BLaER1 (cell line): ENCODE results near the gene KLHL18.
A peak's percentile ranks its signal among the peaks of the same experiment; 100 is the strongest.
"Not testable (repeated sequence)": the region's sequence is repeated elsewhere in the genome, so short reads cannot be mapped to it uniquely, and the experiment has no call there.

Source experiments
- H3K27ac ChIP-seq: shearing (Covaris generic); formaldehyde crosslinking; 2 replicates; pipeline ENCODE4 v1.8.1; 2022
- H3K27me3 ChIP-seq: shearing (Covaris generic); formaldehyde crosslinking; 2 replicates; pipeline ENCODE4 v1.8.1; 2022
- H3K36me3 ChIP-seq: shearing (Covaris generic); formaldehyde crosslinking; 2 replicates; pipeline ENCODE4 v1.8.1; 2022
- H3K4me1 ChIP-seq: shearing (Covaris generic); formaldehyde crosslinking; 2 replicates; pipeline ENCODE4 v1.8.1; 2022
- H3K4me2 ChIP-seq: shearing (Covaris generic); formaldehyde crosslinking; 2 replicates; pipeline ENCODE4 v1.8.1; 2022
- H3K4me3 ChIP-seq: shearing (Covaris generic); formaldehyde crosslinking; 2 replicates; pipeline ENCODE4 v1.8.1; 2022
- H3K9ac ChIP-seq: shearing (Covaris generic); formaldehyde crosslinking; 2 replicates; pipeline ENCODE4 v1.8.1; 2022
- H3K9me3 ChIP-seq: shearing (Covaris generic); formaldehyde crosslinking; 2 replicates; pipeline ENCODE4 v1.8.1; 2022
- H4K20me1 ChIP-seq: shearing (Covaris generic); formaldehyde crosslinking; 2 replicates; pipeline ENCODE4 v1.8.1; 2022
- Cebpa-rat ChIP-seq: shearing (Covaris generic); IDR thresholded peaks from 2 replicates; pipeline ENCODE4 v1.8.1; 2022

The KLHL18 gene

GRCh38 chr3:47251689-47252088 lies 31.1 kb upstream of the KLHL18 start:
- no peak for TF ChIP-seq Cebpa-rat
- H3K9me3 ChIP-seq, result no peaks in the 10 kb centered on the region
- H3K27me3 ChIP-seq, result no peaks in the 10 kb centered on the region
- no peak overlapping the region for H3K4me2 ChIP-seq
- no peak overlapping the region for H3K27ac ChIP-seq
- no peaks in the 10 kb centered on the region for H3K4me1 ChIP-seq
- no peak overlapping the region for H3K4me3 ChIP-seq
- no peaks in the 10 kb centered on the region for H3K36me3 ChIP-seq
- no peak overlapping the region for H3K9ac ChIP-seq
- H4K20me1 ChIP-seq, result no peaks in the 10 kb centered on the region

GRCh38 chr3:47256331-47256730 lies 26.4 kb upstream of the KLHL18 start:
- not testable (repeated sequence) for H3K27ac ChIP-seq, H3K27me3 ChIP-seq, H3K4me3 ChIP-seq, H4K20me1 ChIP-seq, H3K36me3 ChIP-seq, H3K4me2 ChIP-seq, H3K9me3 ChIP-seq, H3K9ac ChIP-seq
- peaks cover 11% of the 10 kb centered on the region for H3K4me1 ChIP-seq

GRCh38 chr3:47259114-47259513 lies 23.6 kb upstream of the KLHL18 start:
- TF ChIP-seq Cebpa-rat, result no peak
- Histone ChIP-seq H3K4me2 (no peak overlapping the region), H3K9me3 (no peaks in the 10 kb centered on the region), H3K27me3 (no peaks in the 10 kb centered on the region), H4K20me1 (no peaks in the 10 kb centered on the region), H3K36me3 (no peaks in the 10 kb centered on the region), H3K4me3 (no peak overlapping the region), H3K27ac (no peak overlapping the region), H3K9ac (no peak overlapping the region), H3K4me1 (peaks cover 11% of the 10 kb centered on the region)

GRCh38 chr3:47260605-47261004 lies 22.1 kb upstream of the KLHL18 start:
- Histone ChIP-seq H3K27ac (no peak overlapping the region), H3K36me3 (no peaks in the 10 kb centered on the region), H3K9ac (no peak overlapping the region), H3K4me2 (no peak overlapping the region), H3K4me3 (no peak overlapping the region), H3K4me1 (peaks cover 18% of the 10 kb centered on the region), H4K20me1 (no peaks in the 10 kb centered on the region), H3K27me3 (no peaks in the 10 kb centered on the region), H3K9me3 (no peaks in the 10 kb centered on the region)
- TF ChIP-seq Cebpa-rat, result no peak

- Histone ChIP-seq H3K36me3 (no peaks in the 10 kb centered on the region), H4K20me1 (no peaks in the 10 kb centered on the region), H3K9me3 (no peaks in the 10 kb centered on the region), H3K27me3 (no peaks in the 10 kb centered on the region), H3K4me2 (no peak overlapping the region), H3K9ac (no peak overlapping the region), H3K4me1 (peaks cover 25% of the 10 kb centered on the region), H3K27ac (no peak overlapping the region), H3K4me3 (no peak overlapping the region)
- no peak for TF ChIP-seq Cebpa-rat
Measured at GRCh38 chr3:47261301-47261700, 21.4 kb upstream of the KLHL18 start.

GRCh38 chr3:47265008-47265407 lies 17.7 kb upstream of the KLHL18 start:
- Histone ChIP-seq H3K4me3 (no peak overlapping the region), H3K9me3 (no peaks in the 10 kb centered on the region), H3K36me3 (no peaks in the 10 kb centered on the region), H3K27ac (peak overlapping the region; percentile 44; the same call in 1 of the 2 replicates), H3K4me2 (peak overlapping the region; percentile 41; the same call in 1 of the 2 replicates), H3K27me3 (no peaks in the 10 kb centered on the region), H3K4me1 (peaks cover 38% of the 10 kb centered on the region), H4K20me1 (no peaks in the 10 kb centered on the region), H3K9ac (no peak overlapping the region)
- no peak for TF ChIP-seq Cebpa-rat

GRCh38 chr3:47265725-47266428 lies 16.9 kb upstream of the KLHL18 start:
- H3K27me3 ChIP-seq, result no peaks in the 10 kb centered on the region
- H3K9ac ChIP-seq, result 0 out of 2 replicates have a peak overlapping the region, but pooled peaks have one; percentile 38
- TF ChIP-seq Cebpa-rat, result no peak
- no peak overlapping the region for H3K4me3 ChIP-seq
- no peaks in the 10 kb centered on the region for H3K9me3 ChIP-seq
- H4K20me1 ChIP-seq, result no peaks in the 10 kb centered on the region
- H3K4me2 ChIP-seq, result peak overlapping the region; percentile 71
- peaks cover 38% of the 10 kb centered on the region for H3K4me1 ChIP-seq
- no peaks in the 10 kb centered on the region for H3K36me3 ChIP-seq
- peak overlapping the region; percentile 59 for H3K27ac ChIP-seq

GRCh38 chr3:47266709-47267489 lies 15.8 kb upstream of the KLHL18 start:
- Histone ChIP-seq H3K36me3 (peaks cover 3% of the 10 kb centered on the region; the same call in 1 of the 2 replicates), H3K9ac (peak overlapping the region; percentile 25; the same call in 1 of the 2 replicates), H3K9me3 (no peaks in the 10 kb centered on the region), H3K4me2 (peak overlapping the region; percentile 71), H4K20me1 (no peaks in the 10 kb centered on the region), H3K4me3 (no peak overlapping the region), H3K27ac (peak overlapping the region; percentile 59), H3K4me1 (peaks cover 38% of the 10 kb centered on the region), H3K27me3 (no peaks in the 10 kb centered on the region)
- TF ChIP-seq Cebpa-rat, result no peak

GRCh38 chr3:47267490-47267824 lies 15.3 kb upstream of the KLHL18 start:
- peak overlapping the region; percentile 59 for H3K27ac ChIP-seq
- no peaks in the 10 kb centered on the region for H3K27me3 ChIP-seq
- TF ChIP-seq Cebpa-rat, result no peak
- peaks cover 5% of the 10 kb centered on the region; the same call in 1 of the 2 replicates for H3K36me3 ChIP-seq
- H4K20me1 ChIP-seq, result no peaks in the 10 kb centered on the region
- peaks cover 38% of the 10 kb centered on the region for H3K4me1 ChIP-seq
- H3K9me3 ChIP-seq, result no peaks in the 10 kb centered on the region
- H3K4me2 ChIP-seq, result peak overlapping the region; percentile 71
- H3K9ac ChIP-seq, result no peak overlapping the region
- no peak overlapping the region for H3K4me3 ChIP-seq

- no peak overlapping the region for H3K4me2 ChIP-seq
- no peak overlapping the region for H3K4me3 ChIP-seq
- H3K9me3 ChIP-seq, result no peaks in the 10 kb centered on the region
- TF ChIP-seq Cebpa-rat, result no peak
- H4K20me1 ChIP-seq, result no peaks in the 10 kb centered on the region
- no peak overlapping the region for H3K27ac ChIP-seq
- peaks cover 28% of the 10 kb centered on the region for H3K36me3 ChIP-seq
- no peak overlapping the region for H3K9ac ChIP-seq
- no peaks in the 10 kb centered on the region for H3K27me3 ChIP-seq
- H3K4me1 ChIP-seq, result peaks cover 32% of the 10 kb centered on the region
Measured at GRCh38 chr3:47270526-47270925, 12.2 kb upstream of the KLHL18 start.
